ENCODE measurements around the gene PIGT. TPM values are rescaled to one million over a fixed set of nuclear protein-coding genes. Genes with fewer than 3 reads are reported as not detected.

Gene PIGT
- total and polyA plus RNA-seq, 2 donors (not counting 1 experiment from before 2014, with no cell fraction given) = 25.8 to 53.9 TPM

DNA sequence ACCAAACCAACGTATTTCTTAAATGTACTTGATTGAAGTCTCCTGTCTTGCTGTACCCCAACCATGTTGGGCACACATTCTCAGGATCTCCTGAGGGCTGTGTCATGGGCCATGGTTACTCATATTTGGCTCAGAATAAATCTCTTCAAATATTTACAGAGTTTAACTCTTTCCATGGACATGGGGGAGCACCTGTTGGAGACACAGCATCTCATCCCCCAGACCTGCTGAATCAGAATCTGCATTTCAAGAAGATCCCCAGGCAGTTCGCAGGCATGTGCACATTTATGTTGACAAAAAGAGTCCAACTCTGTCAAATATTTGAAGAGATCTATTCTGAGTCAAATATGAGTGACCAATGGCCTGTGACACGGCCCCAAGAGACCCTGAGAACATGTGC lies 24.5 kb downstream of the PIGT start:
- H3K36me3 ChIP-seq (ENCODE audit: control insufficient read depth, insufficient read depth, low read length) = no peaks in the 10 kb centered on the region
- peaks cover 8% of the 10 kb centered on the region for H3K27me3 ChIP-seq (ENCODE audit: control insufficient read depth, insufficient read depth, low read length)

DNA sequence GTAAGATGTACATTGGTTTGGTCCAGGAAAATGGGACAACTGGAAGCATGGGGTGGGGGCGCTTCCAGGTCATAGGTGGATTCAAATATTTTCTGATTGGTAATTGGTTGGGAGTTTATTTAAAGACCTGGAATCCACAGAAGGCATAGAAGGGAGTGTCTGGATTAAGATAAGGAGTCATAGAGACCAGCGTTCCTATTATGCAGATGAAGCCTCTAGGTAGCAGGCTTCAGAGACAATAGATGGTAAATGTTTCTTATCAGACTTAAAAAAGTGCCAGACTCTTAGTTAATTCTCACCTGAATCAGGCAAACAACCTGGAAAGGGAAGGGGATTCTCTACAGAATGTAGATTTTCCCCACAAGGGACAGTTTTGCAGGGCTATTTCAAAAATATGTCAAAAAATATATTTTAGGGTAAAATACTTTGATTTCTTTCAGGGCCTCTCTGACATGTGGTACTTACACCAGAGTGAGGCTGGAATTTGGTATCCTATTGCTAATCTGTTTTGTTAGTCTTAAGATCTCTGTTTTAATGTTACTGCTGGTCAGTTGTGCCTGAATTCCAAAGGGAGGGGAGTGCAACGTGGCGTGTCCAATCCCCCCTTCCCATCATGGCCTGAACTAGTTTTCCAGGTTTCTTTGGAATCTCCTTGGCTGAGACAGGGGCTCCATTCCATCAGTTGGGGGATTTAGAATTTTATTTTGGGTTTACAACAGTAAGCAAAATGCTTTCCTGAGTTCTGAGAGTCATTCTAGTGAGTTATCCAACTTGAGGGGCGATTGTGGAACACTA lies 25.1 kb downstream of the PIGT start:
- Histone ChIP-seq H3K9ac (ENCODE audit: insufficient read depth, low read length) (no peak overlapping the region), H3K79me2 (ENCODE audit: control insufficient read depth, insufficient read depth, low read length) (no peaks in the 10 kb centered on the region), H3K4me3 (replicated peaks in 1 of 4; ENCODE audit: control extremely low read depth in 1 of 4, insufficient read depth in 1 of 4, low read depth in 3 of 4, low read length in 4 of 4) (no peak overlapping the region), H3K27ac (ENCODE audit: insufficient read depth, low read length) (no peak overlapping the region), H3K4me1 (ENCODE audit: control insufficient read depth, extremely low read depth, insufficient read depth, low read length) (no peaks in the 10 kb centered on the region), H3K27me3 (ENCODE audit: control insufficient read depth, insufficient read depth, low read length) (peaks cover 14% of the 10 kb centered on the region), H3K4me2 (ENCODE audit: extremely low read depth, insufficient read depth, low read length) (no peak overlapping the region), H3K9me3 (ENCODE audit: control insufficient read depth, insufficient read depth, low read depth, low read length) (no peaks in the 10 kb centered on the region), H4K20me1 (ENCODE audit: control insufficient read depth, extremely low read depth, insufficient read depth, low read length) (no peaks in the 10 kb centered on the region), H3K36me3 (ENCODE audit: control insufficient read depth, insufficient read depth, low read length) (no peaks in the 10 kb centered on the region), H2AFZ (ENCODE audit: low read length) (no peak overlapping the region)
- TF ChIP-seq, protein P1, sequence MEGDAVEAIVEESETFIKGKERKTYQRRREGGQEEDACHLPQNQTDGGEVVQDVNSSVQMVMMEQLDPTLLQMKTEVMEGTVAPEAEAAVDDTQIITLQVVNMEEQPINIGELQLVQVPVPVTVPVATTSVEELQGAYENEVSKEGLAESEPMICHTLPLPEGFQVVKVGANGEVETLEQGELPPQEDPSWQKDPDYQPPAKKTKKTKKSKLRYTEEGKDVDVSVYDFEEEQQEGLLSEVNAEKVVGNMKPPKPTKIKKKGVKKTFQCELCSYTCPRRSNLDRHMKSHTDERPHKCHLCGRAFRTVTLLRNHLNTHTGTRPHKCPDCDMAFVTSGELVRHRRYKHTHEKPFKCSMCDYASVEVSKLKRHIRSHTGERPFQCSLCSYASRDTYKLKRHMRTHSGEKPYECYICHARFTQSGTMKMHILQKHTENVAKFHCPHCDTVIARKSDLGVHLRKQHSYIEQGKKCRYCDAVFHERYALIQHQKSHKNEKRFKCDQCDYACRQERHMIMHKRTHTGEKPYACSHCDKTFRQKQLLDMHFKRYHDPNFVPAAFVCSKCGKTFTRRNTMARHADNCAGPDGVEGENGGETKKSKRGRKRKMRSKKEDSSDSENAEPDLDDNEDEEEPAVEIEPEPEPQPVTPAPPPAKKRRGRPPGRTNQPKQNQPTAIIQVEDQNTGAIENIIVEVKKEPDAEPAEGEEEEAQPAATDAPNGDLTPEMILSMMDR (conservative IDR thresholded peaks at IDR 0.05 in 1 of 2, IDR thresholded peaks at IDR 0.05 in 1 of 2; ENCODE audit: low read depth in 1 of 2, low read length in 2 of 2) = no peak
- TF ChIP-seq EZH2 (IDR thresholded peaks at IDR 0.05; ENCODE audit: low read length, missing control alignments) = no peak
- DNase-seq (ENCODE audit: low read depth in 2 of 2) = no peak

More for the DNA sequence above, 24.5 kb downstream of the PIGT start:
- H2AFZ ChIP-seq (ENCODE audit: low read length) = no peak overlapping the region
- H4K20me1 ChIP-seq (ENCODE audit: control insufficient read depth, extremely low read depth, insufficient read depth, low read length) = no peaks in the 10 kb centered on the region
- no peaks in the 10 kb centered on the region for H3K4me1 ChIP-seq (ENCODE audit: control insufficient read depth, extremely low read depth, insufficient read depth, low read length)
- no peak for DNase-seq (ENCODE audit: low read depth in 2 of 2)
- no peak overlapping the region for H3K27ac ChIP-seq (ENCODE audit: insufficient read depth, low read length)
- TF ChIP-seq, protein P1 (conservative IDR thresholded peaks at IDR 0.05 in 1 of 2, IDR thresholded peaks at IDR 0.05 in 1 of 2; ENCODE audit: low read depth in 1 of 2, low read length in 2 of 2) = no peak
- TF ChIP-seq EZH2 (IDR thresholded peaks at IDR 0.05; ENCODE audit: low read length, missing control alignments) = no peak
- H3K4me2 ChIP-seq (ENCODE audit: extremely low read depth, insufficient read depth, low read length) = no peak overlapping the region
- no peaks in the 10 kb centered on the region for H3K79me2 ChIP-seq (ENCODE audit: control insufficient read depth, insufficient read depth, low read length)
- H3K9me3 ChIP-seq (ENCODE audit: control insufficient read depth, insufficient read depth, low read depth, low read length) = no peaks in the 10 kb centered on the region
- no peak overlapping the region for H3K9ac ChIP-seq (ENCODE audit: insufficient read depth, low read length)
- H3K4me3 ChIP-seq (replicated peaks in 1 of 4; ENCODE audit: control extremely low read depth in 1 of 4, insufficient read depth in 1 of 4, low read depth in 3 of 4, low read length in 4 of 4) = no peak overlapping the region

DNA sequence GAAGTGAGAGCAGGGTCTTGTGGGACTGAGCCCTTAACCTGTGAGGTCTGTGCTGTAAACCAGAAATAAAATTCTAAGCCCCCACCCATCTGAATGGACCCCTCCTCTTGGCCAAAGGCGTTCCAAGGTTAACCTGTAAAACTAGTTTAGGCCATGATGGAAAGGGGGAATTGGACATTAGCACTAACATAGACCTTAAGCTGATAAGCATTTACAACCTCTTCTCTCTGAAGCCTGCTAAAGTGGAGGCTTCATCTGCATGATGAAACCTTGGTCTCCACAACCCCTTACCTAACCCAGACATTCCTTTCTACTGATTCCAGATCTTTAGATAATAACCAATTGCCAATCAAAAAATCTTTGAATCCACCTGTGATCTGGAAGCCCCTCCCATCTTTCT lies 25.8 kb downstream of the PIGT start:
- H3K4me1 ChIP-seq (ENCODE audit: control insufficient read depth, extremely low read depth, insufficient read depth, low read length) = no peaks in the 10 kb centered on the region
- no peak overlapping the region for H3K4me3 ChIP-seq (replicated peaks in 1 of 4; ENCODE audit: control extremely low read depth in 1 of 4, insufficient read depth in 1 of 4, low read depth in 3 of 4, low read length in 4 of 4)
- no peak overlapping the region for H3K27ac ChIP-seq (ENCODE audit: insufficient read depth, low read length)
- H3K4me2 ChIP-seq (ENCODE audit: extremely low read depth, insufficient read depth, low read length) = no peak overlapping the region
- no peak for DNase-seq (ENCODE audit: low read depth in 2 of 2)
- no peaks in the 10 kb centered on the region for H4K20me1 ChIP-seq (ENCODE audit: control insufficient read depth, extremely low read depth, insufficient read depth, low read length)
- H3K79me2 ChIP-seq (ENCODE audit: control insufficient read depth, insufficient read depth, low read length) = no peaks in the 10 kb centered on the region
- H3K27me3 ChIP-seq (ENCODE audit: control insufficient read depth, insufficient read depth, low read length) = peaks cover 14% of the 10 kb centered on the region
- H2AFZ ChIP-seq (ENCODE audit: low read length) = no peak overlapping the region
- no peak overlapping the region for H3K9ac ChIP-seq (ENCODE audit: insufficient read depth, low read length)
- H3K9me3 ChIP-seq (ENCODE audit: control insufficient read depth, insufficient read depth, low read depth, low read length) = no peaks in the 10 kb centered on the region
- no peaks in the 10 kb centered on the region for H3K36me3 ChIP-seq (ENCODE audit: control insufficient read depth, insufficient read depth, low read length)
- TF ChIP-seq EZH2 (IDR thresholded peaks at IDR 0.05; ENCODE audit: low read length, missing control alignments) = no peak
- TF ChIP-seq, protein P1 (conservative IDR thresholded peaks at IDR 0.05 in 1 of 2, IDR thresholded peaks at IDR 0.05 in 1 of 2; ENCODE audit: low read depth in 1 of 2, low read length in 2 of 2) = no peak

Measured in fibroblast of lung (primary cell).